OCI-M1 (cell line): ENCODE data around the gene MICOS13.
A peak's percentile ranks its signal among the peaks of the same experiment; 100 is the strongest.

Source experiments
- DNase-seq: peaks from one replicate; lab custom pipeline; 2025; lab: John Stamatoyannopoulos, UW

The MICOS13 gene

DNA sequence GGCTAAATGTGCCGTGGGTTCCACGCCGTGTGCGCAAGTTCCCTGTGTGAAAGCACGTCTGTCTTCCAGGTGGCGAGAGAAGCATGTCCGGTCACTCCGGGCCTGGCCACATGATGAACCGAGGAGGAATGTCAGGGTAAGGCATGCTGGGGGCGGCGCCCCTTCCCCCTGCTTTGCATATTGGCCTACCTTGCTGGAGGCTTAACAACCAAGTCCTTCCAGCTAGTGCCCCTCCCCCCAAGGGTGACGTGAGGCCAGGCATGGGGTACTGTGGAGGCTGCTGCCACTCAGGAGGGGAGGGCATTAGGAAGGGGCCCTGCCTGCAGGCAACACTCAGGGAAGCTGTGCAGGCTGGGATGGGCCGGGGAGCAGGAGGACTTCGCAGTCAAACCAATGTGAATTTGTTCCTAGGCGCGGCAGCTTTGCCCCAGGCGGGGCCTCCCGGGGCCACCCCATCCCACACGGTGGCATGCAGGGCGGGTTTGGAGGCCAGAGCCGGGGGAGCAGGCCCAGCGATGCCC, 12.5 kb downstream of the MICOS13 start:
- DNase-seq = no peak

GRCh38 chr19:5666921-5667610, 13.2 kb downstream of the MICOS13 start:
- no peak for DNase-seq

DNA sequence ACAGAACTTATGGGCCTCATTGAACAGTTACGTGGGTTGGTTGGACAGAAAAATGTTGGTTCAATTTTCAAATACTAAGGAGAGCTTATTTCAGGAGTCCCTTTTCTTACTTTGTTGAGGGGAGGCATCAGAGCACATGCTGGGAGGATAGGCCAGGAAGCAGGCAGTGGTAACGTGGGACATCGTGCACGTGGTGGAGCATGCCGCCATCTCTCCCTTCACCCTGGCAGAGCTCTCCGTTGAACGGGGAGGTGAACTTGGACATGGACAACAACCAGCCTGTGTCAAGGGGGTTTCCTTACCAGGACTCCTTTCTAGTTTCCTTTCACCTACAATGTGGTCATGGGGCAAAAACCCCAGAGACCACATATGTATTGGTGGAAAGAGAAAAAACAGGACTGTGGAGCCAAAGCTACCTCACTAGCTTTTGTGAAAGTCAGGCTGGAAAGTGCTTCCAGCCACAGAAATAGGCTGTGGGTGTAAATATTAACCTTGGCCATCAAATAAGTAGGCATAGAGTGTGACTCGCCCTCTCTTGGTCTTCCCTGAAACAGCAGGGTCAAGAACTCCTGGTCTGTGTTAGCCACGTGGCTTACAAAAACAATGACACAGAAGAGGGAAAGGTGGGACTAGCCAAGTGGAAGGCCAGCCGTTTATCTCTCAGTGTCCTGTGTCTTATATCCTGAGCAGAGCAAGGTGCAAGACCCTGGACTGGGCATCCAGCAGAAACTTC, 14.4 kb downstream of the MICOS13 start:
- no peak for DNase-seq

- DNase-seq = no peak
These were observed 15.8 kb downstream of the MICOS13 start for GRCh38 chr19:5664515-5664914.

DNA sequence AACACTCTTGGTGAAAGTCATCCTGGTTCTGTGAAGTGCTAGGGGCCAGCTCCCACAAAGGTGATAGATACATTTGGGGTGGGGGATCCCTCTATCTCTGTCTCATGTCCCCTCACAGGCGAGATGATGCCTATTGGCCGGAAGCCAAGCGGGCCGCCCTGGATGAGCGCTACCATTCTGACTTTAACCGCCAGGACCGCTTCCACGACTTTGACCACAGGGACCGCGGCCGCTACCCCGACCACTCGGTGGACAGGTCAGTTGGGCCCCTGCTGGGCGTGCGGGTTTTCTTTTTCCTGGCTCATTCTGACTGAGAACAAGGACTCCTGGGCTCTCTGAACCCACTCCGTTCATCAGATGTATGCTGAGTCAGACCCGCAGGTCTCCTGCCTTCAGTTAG, 16.4 kb downstream of the MICOS13 start:
- no peak for DNase-seq

DNA sequence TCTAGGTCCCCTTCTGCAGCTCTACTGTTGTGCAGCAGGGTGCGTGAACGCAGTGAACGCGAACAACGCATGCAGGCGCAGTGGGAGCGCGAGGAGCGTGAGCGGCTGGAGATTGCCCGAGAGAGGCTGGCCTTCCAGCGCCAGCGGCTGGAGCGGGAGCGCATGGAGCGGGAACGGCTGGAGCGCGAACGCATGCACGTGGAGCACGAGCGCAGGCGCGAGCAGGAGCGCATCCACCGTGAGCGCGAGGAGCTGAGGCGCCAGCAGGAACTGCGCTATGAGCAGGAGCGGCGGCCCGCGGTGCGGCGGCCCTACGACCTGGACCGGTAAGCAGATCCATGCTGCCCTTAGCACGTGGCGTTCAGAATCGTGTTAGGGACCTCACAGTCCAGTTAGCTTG, 18.8 kb downstream of the MICOS13 start:
- no peak for DNase-seq

DNA sequence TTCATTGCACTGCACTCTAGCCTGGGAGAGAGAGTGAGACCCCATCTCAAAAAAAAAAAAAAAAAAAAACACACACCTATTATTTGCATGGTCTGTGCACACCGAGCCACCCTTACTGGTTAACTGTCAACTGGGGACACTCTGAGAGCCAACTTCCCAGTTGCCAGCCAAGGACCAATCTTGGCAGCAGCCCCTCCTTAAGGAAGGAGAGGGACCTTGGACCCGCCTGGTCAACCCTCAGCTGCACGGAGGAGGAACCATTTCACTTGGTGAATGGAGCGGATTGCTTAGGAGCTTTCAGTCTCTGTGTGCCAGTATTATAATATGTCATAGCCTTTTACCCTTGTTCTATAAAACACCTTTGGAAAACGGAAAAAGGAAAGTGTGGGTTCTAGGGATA, 24.9 kb downstream of the MICOS13 start:
- DNase-seq = no peak

GRCh38 chr19:5654931-5655330, 25.4 kb downstream of the MICOS13 start:
- DNase-seq = no peak

DNA sequence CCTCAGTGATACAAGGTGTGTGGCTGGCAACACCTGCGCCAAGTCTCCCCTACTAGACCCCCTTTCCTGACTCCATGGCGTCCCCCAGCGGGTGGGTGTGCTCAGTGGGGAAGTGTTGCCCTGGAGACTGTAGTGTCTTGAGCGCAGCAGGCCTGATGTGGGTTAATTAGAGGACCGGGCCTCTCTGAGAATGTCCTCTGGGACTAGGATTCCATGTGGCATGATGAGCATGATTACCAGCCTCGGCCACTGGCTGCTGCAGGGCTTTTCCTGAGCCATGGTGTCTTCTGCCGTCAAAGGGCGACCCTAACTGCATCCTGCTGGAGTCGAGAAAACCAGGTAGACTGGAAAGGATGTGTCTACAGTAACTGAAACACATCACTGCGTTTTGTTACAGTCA, 28.1 kb downstream of the MICOS13 start:
- DNase-seq = no peak

DNA sequence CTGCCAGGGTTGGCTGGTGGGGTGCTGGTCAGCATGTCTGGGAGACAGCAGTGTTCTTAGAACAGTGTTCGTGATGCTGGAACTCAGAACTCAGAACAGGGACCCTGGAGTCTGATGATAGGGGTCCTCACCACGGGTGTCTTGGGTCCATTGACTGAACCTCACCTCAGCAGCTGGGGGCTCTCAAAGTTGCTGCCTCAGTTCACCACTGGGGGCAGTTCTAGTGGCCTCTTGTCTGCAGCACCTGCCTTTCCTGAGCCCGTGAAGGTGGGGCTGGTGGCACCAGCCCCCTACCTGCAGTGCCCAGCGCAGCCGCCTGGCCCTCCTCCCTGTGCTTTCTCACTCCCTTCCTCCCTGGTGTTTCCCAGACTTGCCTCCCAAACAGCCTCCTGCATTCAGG, 29.0 kb downstream of the MICOS13 start:
- DNase-seq = no peak

GRCh38 chr19:5648464-5648863, 31.9 kb downstream of the MICOS13 start:
- no peak for DNase-seq

- no peak for DNase-seq
These were observed 33.6 kb downstream of the MICOS13 start for GRCh38 chr19:5646703-5647102.

DNA sequence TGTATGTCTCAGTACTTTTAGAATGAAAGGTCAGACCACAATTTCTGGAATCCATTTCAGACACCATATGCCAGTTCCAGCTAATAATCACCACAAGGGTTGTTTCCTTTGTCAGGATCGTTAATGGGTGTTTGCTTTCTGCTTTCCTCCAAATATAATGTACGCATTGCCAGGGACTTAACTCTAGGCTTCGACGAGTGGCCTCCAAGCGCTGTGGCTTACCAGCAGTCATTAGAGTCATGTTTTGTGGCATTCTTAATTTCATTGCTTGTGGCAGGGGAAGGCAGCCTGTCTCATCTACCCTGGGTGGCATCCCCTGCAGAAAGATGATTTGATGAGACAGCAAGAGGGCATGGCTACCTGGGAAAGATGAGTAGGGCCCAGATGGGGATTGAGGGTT, 34.9 kb downstream of the MICOS13 start:
- no peak for DNase-seq

GRCh38 chr19:5644037-5644436, 36.3 kb downstream of the MICOS13 start:
- DNase-seq = no peak

GRCh38 chr19:5643060-5643459, 37.3 kb downstream of the MICOS13 start:
- no peak for DNase-seq

GRCh38 chr19:5642204-5642603, 38.1 kb downstream of the MICOS13 start:
- no peak for DNase-seq

- DNase-seq = no peak
These were observed 39.1 kb downstream of the MICOS13 start for GRCh38 chr19:5641171-5641570.

- DNase-seq = no peak
These were observed 42.3 kb downstream of the MICOS13 start for GRCh38 chr19:5637971-5638370.

DNA sequence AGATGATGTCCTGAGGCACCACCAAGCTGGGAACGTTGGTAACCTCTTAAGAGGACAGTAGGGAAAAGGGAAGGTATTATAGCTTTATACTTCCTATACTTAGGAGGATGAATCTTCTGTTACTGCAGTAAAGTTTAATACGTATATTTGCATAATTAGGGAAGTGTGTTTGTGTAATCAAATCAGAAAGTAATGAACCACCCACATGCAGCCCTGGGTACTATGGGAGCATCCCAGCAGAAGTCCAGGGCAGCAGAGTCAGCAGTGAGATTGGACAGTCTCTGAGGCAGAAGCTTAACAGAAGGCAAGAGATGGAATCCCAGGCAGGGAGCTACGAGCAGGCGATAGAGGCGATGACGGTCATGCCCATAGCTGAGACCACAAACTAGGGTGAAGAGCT, 44.9 kb downstream of the MICOS13 start:
- no peak for DNase-seq

DNA sequence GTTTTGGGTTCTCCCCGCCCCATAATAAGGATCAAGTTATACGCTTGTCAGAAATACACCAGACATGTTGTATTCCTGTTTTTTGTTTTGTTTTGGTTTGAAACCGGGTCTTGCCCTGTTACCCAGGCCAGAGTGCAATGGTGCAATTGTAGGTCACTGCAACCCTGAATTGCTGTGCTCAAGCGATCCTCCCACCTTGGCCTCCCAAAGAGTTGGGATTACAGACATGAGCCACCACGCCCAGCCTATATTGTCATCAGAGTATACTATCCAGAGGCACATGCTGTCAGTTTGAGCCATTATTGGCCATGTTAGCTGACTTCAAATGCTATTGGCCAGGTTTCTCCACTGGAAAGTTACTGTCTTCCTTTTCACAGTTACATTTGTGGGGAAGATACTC, 47.7 kb downstream of the MICOS13 start:
- no peak for DNase-seq

GRCh38 chr19:5632241-5632612, 48.1 kb downstream of the MICOS13 start:
- DNase-seq = no peak

DNA sequence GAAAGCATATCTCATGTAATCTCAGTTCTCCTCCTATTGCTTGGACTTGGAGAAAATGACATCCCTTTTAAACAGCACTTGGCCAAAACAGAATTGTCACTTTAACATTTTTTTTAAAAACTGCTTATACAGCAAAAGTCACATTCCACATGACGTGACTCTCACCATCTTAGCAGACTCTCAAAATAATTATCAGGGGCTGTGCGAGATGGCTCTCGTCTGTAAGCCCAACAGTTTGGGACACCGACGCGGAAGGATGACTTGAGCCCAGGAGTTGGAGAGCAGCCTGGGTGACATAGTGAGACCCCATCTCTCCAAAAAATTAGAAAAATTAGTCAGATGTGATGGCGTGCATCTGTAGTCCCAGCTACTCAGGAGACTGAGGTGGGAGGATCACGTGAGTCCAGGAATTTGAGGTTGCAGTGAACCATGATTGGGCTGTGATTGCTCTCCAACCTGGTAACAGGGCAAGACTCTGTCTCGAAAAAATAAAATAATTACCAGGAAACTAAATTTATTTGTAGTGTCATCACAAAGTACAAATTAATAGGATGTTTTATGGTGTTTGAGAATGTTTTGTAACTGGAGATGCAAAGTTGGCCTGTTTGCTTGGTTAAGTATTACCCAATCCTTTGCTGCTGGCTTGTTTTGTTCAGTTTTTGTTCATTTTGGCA, 48.6 kb downstream of the MICOS13 start:
- DNase-seq = no peak

GRCh38 chr19:5628919-5629481, 51.3 kb downstream of the MICOS13 start:
- peak; percentile 73 for DNase-seq
